Measurements from ENCODE around the gene GIMAP2.

GRCh38 chr7:150716939-150717338 is 31.4 kb downstream of the GIMAP2 start:
- no peak for TF ChIP-seq NR2C2 (CRISPR knock-in tag; IDR thresholded peaks at IDR 0.05)
- no peak for TF ChIP-seq NR2C2 (tag; IDR thresholded peaks at IDR 0.05)
- TF ChIP-seq ZNF24 (IDR thresholded peaks at IDR 0.05) = no peak
- TF ChIP-seq ZBTB49 (CRISPR knock-in tag; IDR thresholded peaks at IDR 0.05; ENCODE audit: borderline replicate concordance) = no peak
- no peak for TF ChIP-seq ZNF133 (CRISPR knock-in tag; IDR thresholded peaks at IDR 0.05)
- no peak for TF ChIP-seq ZBTB1 (CRISPR knock-in tag; IDR thresholded peaks at IDR 0.05; ENCODE audit: borderline replicate concordance, low read depth)
- TF ChIP-seq ZBED1 (IDR thresholded peaks at IDR 0.05) = no peak
- no peak for TF ChIP-seq ZNF280B (CRISPR knock-in tag; IDR thresholded peaks at IDR 0.05)
- TF ChIP-seq HBP1 (CRISPR knock-in tag; IDR thresholded peaks at IDR 0.05) = no peak
- TF ChIP-seq YY1 (IDR thresholded peaks at IDR 0.05; ENCODE audit: borderline replicate concordance in 1 of 3, control insufficient read depth in 1 of 3, extremely low read depth in 1 of 3, insufficient read depth in 3 of 3, insufficient read length in 1 of 3, insufficient replicate concordance in 2 of 3, low read depth in 1 of 3, low read length in 2 of 3) = no peak
- no peak for TF ChIP-seq HIVEP1 (CRISPR knock-in tag; IDR thresholded peaks at IDR 0.05)
- TF ChIP-seq MAFK (IDR thresholded peaks at IDR 0.05; ENCODE audit: low read length) = no peak
- no peak for TF ChIP-seq POLR2A (conservative IDR thresholded peaks at IDR 0.05)

Data from K562 (cell line).